IPS-20b (cell line): ENCODE measurements around the gene SIT1.

Source experiments
- H3K27ac ChIP-seq: one replicate; pipeline ENCODE4 v1.5.1; 2013; ENCODE audit warnings: low read length
- H3K27me3 ChIP-seq: 2 replicates; pipeline ENCODE4 v1.6.1; 2013; ENCODE audit warnings: mild to moderate bottlenecking, low read length, inconsistent platforms; ENCODE audit not compliant: insufficient read depth
- H3K36me3 ChIP-seq: 2 replicates; pipeline ENCODE4 v1.6.1; 2013; ENCODE audit warnings: low read depth, mild to moderate bottlenecking, inconsistent platforms, low read length, moderate library complexity; ENCODE audit not compliant: insufficient read depth
- H3K4me1 ChIP-seq: 2 replicates; pipeline ENCODE4 v1.6.1; 2013; ENCODE audit warnings: mild to moderate bottlenecking, control low read depth, inconsistent platforms, low read length, moderate library complexity; ENCODE audit not compliant: insufficient read depth
- H3K4me3 ChIP-seq: 2 replicates; pipeline ENCODE4 v1.5.1; 2013; ENCODE audit warnings: mild to moderate bottlenecking, low read length, inconsistent platforms
- H3K9ac ChIP-seq: 2 replicates; pipeline ENCODE4 v1.6.1; 2013; ENCODE audit warnings: low read depth, mild to moderate bottlenecking, inconsistent platforms, low read length, moderate library complexity
- H3K9me3 ChIP-seq: 2 replicates; pipeline ENCODE4 v1.6.1; 2013; ENCODE audit warnings: mild to moderate bottlenecking, low read depth, low read length, inconsistent platforms; ENCODE audit not compliant: insufficient read depth

The SIT1 gene

GRCh38 chr9:35666045-35666444, 15.3 kb upstream of the SIT1 start:
- Histone ChIP-seq H3K27ac (no peak overlapping the region), H3K36me3 (peaks cover 30% of the 10 kb centered on the region), H3K9ac (no peak overlapping the region), H3K4me3 (no peak overlapping the region), H3K27me3 (no peaks in the 10 kb centered on the region), H3K9me3 (no peaks in the 10 kb centered on the region), H3K4me1 (peaks cover 7% of the 10 kb centered on the region)

DNA sequence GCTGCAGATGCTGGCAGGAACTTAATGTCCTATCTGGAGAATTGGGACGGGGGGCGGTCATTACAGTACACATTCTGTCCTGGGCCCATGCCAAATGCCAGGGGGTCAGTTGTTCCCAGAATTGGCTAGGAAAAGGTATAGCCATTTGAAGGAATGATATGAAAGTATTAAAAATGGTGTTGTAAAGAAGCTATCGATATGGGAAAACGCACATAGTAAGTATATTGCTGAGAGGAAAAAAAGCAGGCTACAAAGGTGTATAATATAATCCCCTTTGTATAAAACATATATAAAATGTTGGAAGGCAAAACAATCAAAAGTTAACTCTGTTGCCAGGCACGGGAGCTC, 14.7 kb upstream of the SIT1 start:
- Histone ChIP-seq H3K27me3 (no peaks in the 10 kb centered on the region), H3K36me3 (peaks cover 36% of the 10 kb centered on the region), H3K9ac (peak overlapping the region; percentile 50; the same call in 1 of the 2 replicates), H3K4me3 (peak overlapping the region; percentile 88; the same call in 1 of the 2 replicates), H3K4me1 (peaks cover 7% of the 10 kb centered on the region), H3K9me3 (no peaks in the 10 kb centered on the region), H3K27ac (no peak overlapping the region)

- Histone ChIP-seq H3K9me3 (no peaks in the 10 kb centered on the region), H3K36me3 (peaks cover 41% of the 10 kb centered on the region), H3K4me3 (peak within 1 kb of the TSS; percentile 88), H3K27ac (peak within 1 kb of the TSS; percentile 64), H3K4me1 (peaks cover 7% of the 10 kb centered on the region), H3K27me3 (no peaks in the 10 kb centered on the region), H3K9ac (peak within 1 kb of the TSS; percentile 96)
Measured at GRCh38 chr9:35664531-35665470, 14.1 kb upstream of the SIT1 start, which contains the start of gene ARHGEF39. Gene ARHGEF39, minus strand, starts transcription at chr9:35665195. Its CDS starts 26 bp downstream, at chr9:35665169.

GRCh38 chr9:35662437-35662836, 11.7 kb upstream of the SIT1 start:
- Histone ChIP-seq H3K9me3 (no peaks in the 10 kb centered on the region), H3K4me3 (no peak overlapping the region), H3K4me1 (peaks cover 12% of the 10 kb centered on the region), H3K9ac (no peak overlapping the region), H3K36me3 (peaks cover 41% of the 10 kb centered on the region), H3K27ac (no peak overlapping the region), H3K27me3 (no peaks in the 10 kb centered on the region)

DNA sequence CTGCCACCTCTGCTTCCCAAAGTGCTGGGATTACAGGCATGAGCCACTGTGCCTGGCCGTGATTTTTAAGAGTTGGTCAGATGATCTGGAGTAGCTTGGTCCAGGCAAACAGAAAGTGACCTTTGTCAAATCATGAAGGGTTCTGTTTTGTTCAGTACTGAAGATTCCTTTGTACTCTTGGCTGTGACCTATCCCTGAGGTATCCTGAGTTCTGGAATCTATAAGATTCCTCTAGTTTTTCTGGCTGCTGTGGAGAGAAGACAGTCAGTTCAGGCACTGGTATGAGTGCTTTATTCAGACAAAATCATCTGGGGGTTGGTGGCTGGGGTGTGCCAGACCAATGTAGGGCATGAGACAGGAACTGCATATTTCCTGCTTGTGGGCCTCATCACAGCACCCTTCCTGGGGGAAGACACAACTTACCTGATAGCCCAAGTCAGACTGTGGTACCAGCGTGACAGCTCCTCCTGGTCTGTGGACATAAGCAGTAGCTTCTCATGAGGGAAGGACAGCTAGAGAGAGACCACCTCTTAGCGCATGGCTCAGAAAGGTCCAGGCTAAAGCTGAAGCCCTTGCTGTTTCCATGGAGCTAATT, 11.1 kb upstream of the SIT1 start:
- H3K9ac ChIP-seq: no peak overlapping the region
- H3K27ac ChIP-seq: no peak overlapping the region
- peaks cover 41% of the 10 kb centered on the region for H3K36me3 ChIP-seq

GRCh38 chr9:35660966-35661415, 10.3 kb upstream of the SIT1 start:
- Histone ChIP-seq H3K4me3 (no peak overlapping the region), H3K9me3 (no peaks in the 10 kb centered on the region), H3K27ac (peak overlapping the region; percentile 10), H3K4me1 (peaks cover 12% of the 10 kb centered on the region), H3K27me3 (peaks cover 12% of the 10 kb centered on the region), H3K36me3 (peaks cover 41% of the 10 kb centered on the region), H3K9ac (no peak overlapping the region)

More for the DNA sequence above, 11.1 kb upstream of the SIT1 start:
- Histone ChIP-seq H3K4me3 (no peak overlapping the region), H3K4me1 (peaks cover 12% of the 10 kb centered on the region), H3K9me3 (no peaks in the 10 kb centered on the region), H3K27me3 (peaks cover 3% of the 10 kb centered on the region)

- H3K27me3 ChIP-seq: peaks cover 13% of the 10 kb centered on the region
- H3K9ac ChIP-seq: peak overlapping the region; percentile 87; the same call in 1 of the 2 replicates
- H3K9me3 ChIP-seq: no peaks in the 10 kb centered on the region
- H3K4me1 ChIP-seq: peaks cover 8% of the 10 kb centered on the region
- peak overlapping the region; percentile 89 for H3K4me3 ChIP-seq
- H3K27ac ChIP-seq: no peak overlapping the region
- peaks cover 41% of the 10 kb centered on the region for H3K36me3 ChIP-seq
Measured at GRCh38 chr9:35659340-35659739, 8.6 kb upstream of the SIT1 start.

- Histone ChIP-seq H3K4me3 (peak overlapping the region; percentile 89), H3K9me3 (no peaks in the 10 kb centered on the region), H3K9ac (peak overlapping the region; percentile 87), H3K36me3 (peaks cover 40% of the 10 kb centered on the region), H3K27ac (peak overlapping the region; percentile 93), H3K27me3 (peaks cover 13% of the 10 kb centered on the region), H3K4me1 (peaks cover 4% of the 10 kb centered on the region; the same call in 1 of the 2 replicates)
Measured at GRCh38 chr9:35658968-35659220, 8.2 kb upstream of the SIT1 start.

- H3K9ac ChIP-seq: peak within 1 kb of the TSS; percentile 87
- H3K4me3 ChIP-seq: peak within 1 kb of the TSS; percentile 89
- H3K36me3 ChIP-seq: peaks cover 34% of the 10 kb centered on the region
- H3K27me3 ChIP-seq: peaks cover 13% of the 10 kb centered on the region
- H3K27ac ChIP-seq: peak within 1 kb of the TSS; percentile 93
- H3K9me3 ChIP-seq: no peaks in the 10 kb centered on the region
- peaks cover 4% of the 10 kb centered on the region; the same call in 1 of the 2 replicates for H3K4me1 ChIP-seq
Measured at GRCh38 chr9:35658137-35658967, 7.6 kb upstream of the SIT1 start, which contains the start of gene CCDC107. Gene CCDC107, plus strand, starts transcription at chr9:35658292. Its CDS starts 88 bp downstream, at chr9:35658380.

GRCh38 chr9:35657546-35658136, 6.9 kb upstream of the SIT1 start, which contains the start of gene RMRP:
Gene RMRP, minus strand, starts transcription at chr9:35658019.
- Histone ChIP-seq H3K9me3 (no peaks in the 10 kb centered on the region), H3K9ac (peak within 1 kb of the TSS; percentile 87), H3K27ac (peak within 1 kb of the TSS; percentile 93), H3K36me3 (peaks cover 27% of the 10 kb centered on the region), H3K27me3 (peaks cover 13% of the 10 kb centered on the region), H3K4me1 (peaks cover 4% of the 10 kb centered on the region; the same call in 1 of the 2 replicates), H3K4me3 (peak within 1 kb of the TSS; percentile 89)
